HCT116 (cell line): ENCODE measurements around the gene CXXC1. TPM values are rescaled to one million over a fixed set of nuclear protein-coding genes. Genes with fewer than 3 reads are reported as not detected.

Experiments used
- ATAC-seq: fragments of 200-7000 bp; cut with Tn5 transposase; 2 replicates; pipeline ENCODE4 v1.9.1; 2020; ENCODE audit warnings: mild to moderate bottlenecking, moderate library complexity
- BruUV-seq: library from RNA; stranded (reverse); fragments of 400-500 nt; replicated peaks from 2 replicates; lab custom pipeline; 2021; lab: Mats Ljungman, UMichigan
- CTCF ChIA-PET: fragments of 300-600 bp; sonication (Branson Sonifier 250); formaldehyde crosslinking; loops from one replicate; lab custom pipeline; 2021; ENCODE audit warnings: antibody characterized with exemption; lab: Charles Lee
- POLR2A ChIA-PET: fragments of 300-600, 350-600 bp; sonication (Branson Sonifier 250); formaldehyde crosslinking; loops from one replicate; lab custom pipeline; 2021; ENCODE audit warnings: antibody characterized with exemption; lab: Charles Lee
- RAD21 ChIA-PET, 2 experiments: fragments of 300-600 bp; sonication (Branson Sonifier 250); formaldehyde crosslinking; loops; one replicate each; lab custom pipeline; 2023; ENCODE audit warnings: low total read pairs in 2 of 2; ENCODE audit not compliant: uncharacterized antibody in 2 of 2, unreplicated experiment in 2 of 2, low non-redundant PET in 1 of 2; lab: Charles Lee
- DNase-seq: peaks from one replicate; pipeline ENCODE4 v3.0.0-alpha.2; 2010; ENCODE audit warnings: low read depth, low spot score
- H2AFZ ChIP-seq: fragments of 200-600 bp; shearing (Covaris generic), sonication (generic); 2 replicates; pipeline ENCODE4 v1.6.1; 2017; ENCODE audit warnings: low read depth, mixed run types, mixed read lengths, antibody characterized with exemption, low read length; ENCODE audit not compliant: poor library complexity, severe bottlenecking
- H3K27ac ChIP-seq: 2 replicates; pipeline ENCODE4 v1.5.1; 2012; ENCODE audit warnings: low read depth, low read length
- H3K27me3 ChIP-seq: fragments of 200-600 bp; sonication (generic); 2 replicates; pipeline ENCODE4 v1.6.1; 2016; ENCODE audit warnings: mixed run types, low read length, mixed read lengths; ENCODE audit not compliant: insufficient read depth
- H3K36me3 ChIP-seq, 2 experiments: fragments of 200-500 bp in 1 of 2; fragments of 200-600 bp in 1 of 2; sonication (Bioruptor generic) in 1 of 2; sonication (generic) in 1 of 2; 2 replicates each; pipeline versions ENCODE4 v1.5.1 to v1.6.1; 2014 to 2016; ENCODE audit warnings: low read length in 2 of 2, inconsistent platforms in 1 of 2, mixed read lengths in 1 of 2, mixed run types in 1 of 2; ENCODE audit not compliant: insufficient read depth in 2 of 2, control insufficient read depth in 1 of 2
- H3K4me1 ChIP-seq, 2 experiments: fragments of 200-600 bp in 1 of 2; sonication (generic) in 1 of 2; 2 replicates each; pipeline versions ENCODE4 v1.5.1 to v1.6.1; 2012 to 2017; ENCODE audit warnings: low read length in 2 of 2, inconsistent platforms in 1 of 2, mild to moderate bottlenecking in 1 of 2, mixed read lengths in 1 of 2, mixed run types in 1 of 2, moderate library complexity in 1 of 2; ENCODE audit not compliant: insufficient read depth in 2 of 2, control insufficient read depth in 1 of 2
- H3K4me2 ChIP-seq: fragments of 200-600 bp; sonication (generic); 2 replicates; pipeline ENCODE4 v1.6.1; 2017; ENCODE audit warnings: mixed run types, low read length, mixed read lengths
- H3K4me3 ChIP-seq, 2 experiments: fragments of 200-600 bp in 1 of 2; sonication (generic) in 1 of 2; replicated peaks in 1 of 2; 2 replicates each; pipeline ENCODE4 v1.5.1; 2011 to 2016; ENCODE audit warnings: low read length in 2 of 2, control low read depth in 1 of 2, low read depth in 1 of 2, mild to moderate bottlenecking in 1 of 2, mixed read lengths in 1 of 2, mixed run types in 1 of 2
- H3K79me2 ChIP-seq: fragments of 200-600 bp; sonication (generic); 2 replicates; pipeline ENCODE4 v1.6.1; 2017; ENCODE audit warnings: mild to moderate bottlenecking, mixed run types, low read length, moderate library complexity, mixed read lengths; ENCODE audit not compliant: insufficient read depth
- H3K9ac ChIP-seq: fragments of 200-600 bp; sonication (generic); 2 replicates; pipeline ENCODE4 v1.6.1; 2016; ENCODE audit warnings: low read length, mixed read lengths
- H3K9me2 ChIP-seq: fragments of 200-600 bp; sonication (generic), shearing (Covaris generic); 2 replicates; pipeline ENCODE4 v1.6.1; 2017; ENCODE audit warnings: mixed run types, mild to moderate bottlenecking, moderate library complexity; ENCODE audit not compliant: insufficient read depth
- H3K9me3 ChIP-seq, 2 experiments: fragments of 200-500 bp in 1 of 2; fragments of 200-600 bp in 1 of 2; sonication (Bioruptor generic) in 1 of 2; sonication (generic) in 1 of 2; 2 replicates each; pipeline ENCODE4 v1.6.1; 2014 to 2017; ENCODE audit warnings: low read length in 2 of 2, mixed read lengths in 2 of 2, inconsistent platforms in 1 of 2, low read depth in 1 of 2, mild to moderate bottlenecking in 1 of 2, mixed run types in 1 of 2, moderate library complexity in 1 of 2; ENCODE audit not compliant: control insufficient read depth in 1 of 2, insufficient read depth in 1 of 2
- H4K20me1 ChIP-seq: fragments of 200-600 bp; sonication (generic), shearing (Covaris generic); 2 replicates; pipeline ENCODE4 v1.6.1; 2017; ENCODE audit warnings: mixed run types, mild to moderate bottlenecking, moderate library complexity; ENCODE audit not compliant: insufficient read depth
- POLR2AphosphoS5 ChIP-seq: IDR thresholded peaks from 2 replicates; pipeline ENCODE4 v1.6.1; 2011; ENCODE audit warnings: mild to moderate bottlenecking, low read depth, low read length, moderate library complexity
- RAD21 ChIP-seq: IDR thresholded peaks from 2 replicates; pipeline ENCODE4 v1.6.1; 2012; ENCODE audit warnings: low read depth, mild to moderate bottlenecking
- SIN3A ChIP-seq: IDR thresholded peaks from 2 replicates; pipeline ENCODE4 v1.6.1; 2012; ENCODE audit warnings: low read depth
- SP1 ChIP-seq: IDR thresholded peaks from 2 replicates; pipeline ENCODE4 v1.6.1; 2012; ENCODE audit warnings: low read depth
- TCF7L2 ChIP-seq: IDR thresholded peaks from 2 replicates; pipeline ENCODE4 v1.7.0; 2011; ENCODE audit warnings: borderline replicate concordance, inconsistent platforms; ENCODE audit not compliant: insufficient read depth, insufficient read length; ENCODE audit errors: extremely low read depth
- YY1 ChIP-seq: IDR thresholded peaks from 2 replicates; pipeline ENCODE4 v1.6.1; 2011; ENCODE audit warnings: low read length, low read depth, moderate library complexity, mild to moderate bottlenecking; ENCODE audit not compliant: insufficient replicate concordance; ENCODE audit errors: extremely low read depth
- ZFX ChIP-seq: fragments of 450-650 bp; IDR thresholded peaks from 2 replicates; pipeline ENCODE4 v1.6.1; 2017
- ZNF274 ChIP-seq: fragments of 200-500 bp; sonication (Bioruptor generic); IDR thresholded peaks from 2 replicates; pipeline ENCODE4 v1.6.1; 2014; ENCODE audit warnings: mild to moderate bottlenecking, low read depth, low read length, inconsistent platforms
- intact Hi-C: fragments of 100-400 bp; cut with micrococcal nuclease; formaldehyde crosslinking; loops from 2 replicates; pipeline ENCODE4 v1.10.0; 2022
- total RNA-seq: library from RNA; stranded (reverse); gene quantifications from one replicate; pipeline ENCODE4 v1.2.1, GENCODE V29; 2021; ENCODE audit not compliant: unreplicated experiment
- TF ChIP-seq, protein P1 (sequence below): IDR thresholded peaks from 2 replicates; pipeline ENCODE4 v1.6.1; 2011; ENCODE audit warnings: mild to moderate bottlenecking, low read length, moderate library complexity; ENCODE audit not compliant: insufficient replicate concordance; ENCODE audit errors: extremely low read depth
- TF ChIP-seq, protein P2 (sequence below): IDR thresholded peaks from 2 replicates; pipeline ENCODE4 v1.6.1; 2012; ENCODE audit warnings: low read depth
- TF ChIP-seq, protein P3 (sequence below): IDR thresholded peaks from 2 replicates; pipeline ENCODE4 v1.6.1; 2012
- TF ChIP-seq, protein P4 (sequence below), 3 experiments: fragments of 200-600 bp in 1 of 3; sonication (generic) in 1 of 3; IDR thresholded peaks in 2 of 3; conservative IDR thresholded peaks in 1 of 3; 2 replicates each; pipeline ENCODE4 v1.5.1; 2012 to 2017; ENCODE audit warnings: low read depth in 2 of 3, low read length in 2 of 3, antibody characterized with exemption in 1 of 3, borderline replicate concordance in 1 of 3, control low read depth in 1 of 3, mild to moderate bottlenecking in 1 of 3, mixed read lengths in 1 of 3, mixed run types in 1 of 3, moderate library complexity in 1 of 3; ENCODE audit not compliant: insufficient read depth in 1 of 3
- TF ChIP-seq, protein P5 (sequence below): IDR thresholded peaks from 2 replicates; pipeline ENCODE4 v1.6.1; 2012

CXXC1 gene
- total RNA-seq, 1 experiment from 2014 or later: 101 TPM

DNA sequence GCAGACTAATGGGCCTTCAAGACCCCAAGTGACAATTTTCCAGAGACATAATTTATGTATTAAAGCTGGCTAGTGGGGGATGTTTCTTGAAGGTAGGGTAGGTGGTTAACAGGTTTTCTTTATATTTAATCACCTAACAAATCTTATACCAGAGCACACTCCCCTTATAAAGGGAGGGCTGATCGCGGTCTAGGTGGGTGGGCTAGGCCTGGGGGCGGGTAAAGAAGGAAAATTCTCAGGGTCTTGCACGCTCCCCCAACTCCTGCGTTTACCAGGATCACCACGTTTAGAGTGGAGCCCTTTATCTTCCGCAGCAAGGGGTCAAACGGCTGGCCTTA is 19.9 kb upstream of the CXXC1 start:
- no peaks in the 10 kb centered on the region for H3K4me1 ChIP-seq
- DNase-seq (no peak), ATAC-seq (no peak)
- no peak overlapping the region for H2AFZ ChIP-seq
- ChIA-PET POLR2A (no interaction called here), RAD21 (no interaction called here), CTCF (no interaction called here)
- BruUV-seq: no TSS peak
- H3K9ac ChIP-seq: no peak overlapping the region
- no peaks in the 10 kb centered on the region for H4K20me1 ChIP-seq
- no peaks in the 10 kb centered on the region for H3K9me3 ChIP-seq
- H3K4me2 ChIP-seq: no peak overlapping the region
- TF ChIP-seq SP1 (no peak), ZNF274 (no peak), RAD21 (no peak), SIN3A (no peak), TCF7L2 (no peak), ZFX (no peak), POLR2AphosphoS5 (no peak), YY1 (no peak)
- TF ChIP-seq, protein P1, sequence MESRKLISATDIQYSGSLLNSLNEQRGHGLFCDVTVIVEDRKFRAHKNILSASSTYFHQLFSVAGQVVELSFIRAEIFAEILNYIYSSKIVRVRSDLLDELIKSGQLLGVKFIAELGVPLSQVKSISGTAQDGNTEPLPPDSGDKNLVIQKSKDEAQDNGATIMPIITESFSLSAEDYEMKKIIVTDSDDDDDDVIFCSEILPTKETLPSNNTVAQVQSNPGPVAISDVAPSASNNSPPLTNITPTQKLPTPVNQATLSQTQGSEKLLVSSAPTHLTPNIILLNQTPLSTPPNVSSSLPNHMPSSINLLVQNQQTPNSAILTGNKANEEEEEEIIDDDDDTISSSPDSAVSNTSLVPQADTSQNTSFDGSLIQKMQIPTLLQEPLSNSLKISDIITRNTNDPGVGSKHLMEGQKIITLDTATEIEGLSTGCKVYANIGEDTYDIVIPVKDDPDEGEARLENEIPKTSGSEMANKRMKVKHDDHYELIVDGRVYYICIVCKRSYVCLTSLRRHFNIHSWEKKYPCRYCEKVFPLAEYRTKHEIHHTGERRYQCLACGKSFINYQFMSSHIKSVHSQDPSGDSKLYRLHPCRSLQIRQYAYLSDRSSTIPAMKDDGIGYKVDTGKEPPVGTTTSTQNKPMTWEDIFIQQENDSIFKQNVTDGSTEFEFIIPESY: no peak
- TF ChIP-seq, protein P2, sequence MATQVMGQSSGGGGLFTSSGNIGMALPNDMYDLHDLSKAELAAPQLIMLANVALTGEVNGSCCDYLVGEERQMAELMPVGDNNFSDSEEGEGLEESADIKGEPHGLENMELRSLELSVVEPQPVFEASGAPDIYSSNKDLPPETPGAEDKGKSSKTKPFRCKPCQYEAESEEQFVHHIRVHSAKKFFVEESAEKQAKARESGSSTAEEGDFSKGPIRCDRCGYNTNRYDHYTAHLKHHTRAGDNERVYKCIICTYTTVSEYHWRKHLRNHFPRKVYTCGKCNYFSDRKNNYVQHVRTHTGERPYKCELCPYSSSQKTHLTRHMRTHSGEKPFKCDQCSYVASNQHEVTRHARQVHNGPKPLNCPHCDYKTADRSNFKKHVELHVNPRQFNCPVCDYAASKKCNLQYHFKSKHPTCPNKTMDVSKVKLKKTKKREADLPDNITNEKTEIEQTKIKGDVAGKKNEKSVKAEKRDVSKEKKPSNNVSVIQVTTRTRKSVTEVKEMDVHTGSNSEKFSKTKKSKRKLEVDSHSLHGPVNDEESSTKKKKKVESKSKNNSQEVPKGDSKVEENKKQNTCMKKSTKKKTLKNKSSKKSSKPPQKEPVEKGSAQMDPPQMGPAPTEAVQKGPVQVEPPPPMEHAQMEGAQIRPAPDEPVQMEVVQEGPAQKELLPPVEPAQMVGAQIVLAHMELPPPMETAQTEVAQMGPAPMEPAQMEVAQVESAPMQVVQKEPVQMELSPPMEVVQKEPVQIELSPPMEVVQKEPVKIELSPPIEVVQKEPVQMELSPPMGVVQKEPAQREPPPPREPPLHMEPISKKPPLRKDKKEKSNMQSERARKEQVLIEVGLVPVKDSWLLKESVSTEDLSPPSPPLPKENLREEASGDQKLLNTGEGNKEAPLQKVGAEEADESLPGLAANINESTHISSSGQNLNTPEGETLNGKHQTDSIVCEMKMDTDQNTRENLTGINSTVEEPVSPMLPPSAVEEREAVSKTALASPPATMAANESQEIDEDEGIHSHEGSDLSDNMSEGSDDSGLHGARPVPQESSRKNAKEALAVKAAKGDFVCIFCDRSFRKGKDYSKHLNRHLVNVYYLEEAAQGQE: no peak
- TF ChIP-seq, protein P3, sequence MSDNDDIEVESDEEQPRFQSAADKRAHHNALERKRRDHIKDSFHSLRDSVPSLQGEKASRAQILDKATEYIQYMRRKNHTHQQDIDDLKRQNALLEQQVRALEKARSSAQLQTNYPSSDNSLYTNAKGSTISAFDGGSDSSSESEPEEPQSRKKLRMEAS: no peak
- TF ChIP-seq, protein P4, sequence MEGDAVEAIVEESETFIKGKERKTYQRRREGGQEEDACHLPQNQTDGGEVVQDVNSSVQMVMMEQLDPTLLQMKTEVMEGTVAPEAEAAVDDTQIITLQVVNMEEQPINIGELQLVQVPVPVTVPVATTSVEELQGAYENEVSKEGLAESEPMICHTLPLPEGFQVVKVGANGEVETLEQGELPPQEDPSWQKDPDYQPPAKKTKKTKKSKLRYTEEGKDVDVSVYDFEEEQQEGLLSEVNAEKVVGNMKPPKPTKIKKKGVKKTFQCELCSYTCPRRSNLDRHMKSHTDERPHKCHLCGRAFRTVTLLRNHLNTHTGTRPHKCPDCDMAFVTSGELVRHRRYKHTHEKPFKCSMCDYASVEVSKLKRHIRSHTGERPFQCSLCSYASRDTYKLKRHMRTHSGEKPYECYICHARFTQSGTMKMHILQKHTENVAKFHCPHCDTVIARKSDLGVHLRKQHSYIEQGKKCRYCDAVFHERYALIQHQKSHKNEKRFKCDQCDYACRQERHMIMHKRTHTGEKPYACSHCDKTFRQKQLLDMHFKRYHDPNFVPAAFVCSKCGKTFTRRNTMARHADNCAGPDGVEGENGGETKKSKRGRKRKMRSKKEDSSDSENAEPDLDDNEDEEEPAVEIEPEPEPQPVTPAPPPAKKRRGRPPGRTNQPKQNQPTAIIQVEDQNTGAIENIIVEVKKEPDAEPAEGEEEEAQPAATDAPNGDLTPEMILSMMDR (IDR thresholded peaks at IDR 0.05 in 2 of 3, conservative IDR thresholded peaks at IDR 0.05 in 1 of 3; ENCODE audit: borderline replicate concordance in 1 of 3, insufficient read depth in 1 of 3, low read depth in 2 of 3, low read length in 2 of 3): no peak
- TF ChIP-seq, protein P5, sequence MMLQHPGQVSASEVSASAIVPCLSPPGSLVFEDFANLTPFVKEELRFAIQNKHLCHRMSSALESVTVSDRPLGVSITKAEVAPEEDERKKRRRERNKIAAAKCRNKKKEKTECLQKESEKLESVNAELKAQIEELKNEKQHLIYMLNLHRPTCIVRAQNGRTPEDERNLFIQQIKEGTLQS: no peak
- H3K4me3 ChIP-seq: no peak overlapping the region
- no peaks in the 10 kb centered on the region; the same call in 1 of the 2 replicates for H3K9me2 ChIP-seq
- H3K27ac ChIP-seq: no peak overlapping the region
- H3K79me2 ChIP-seq: no peaks in the 10 kb centered on the region
- intact Hi-C loops: no loop called here
- no peaks in the 10 kb centered on the region for H3K36me3 ChIP-seq
- H3K27me3 ChIP-seq: no peaks in the 10 kb centered on the region
